ENCODE measurements around the gene CGB3.

The CGB3 gene

GRCh38 chr19:49016067-49016839, 7.9 kb downstream of the CGB3 start:
- DNase-seq, result no peak

GRCh38 chr19:49014870-49015255, 9.3 kb downstream of the CGB3 start:
- no peak for DNase-seq

GRCh38 chr19:49014123-49014869, 9.8 kb downstream of the CGB3 start:
- no peak for DNase-seq

GRCh38 chr19:49011194-49011593, 12.9 kb downstream of the CGB3 start:
- no peak for DNase-seq

- no peak for DNase-seq
Measured at GRCh38 chr19:49010453-49010852, 13.7 kb downstream of the CGB3 start.

GRCh38 chr19:49009828-49010227, 14.3 kb downstream of the CGB3 start:
- no peak for DNase-seq

- no peak for DNase-seq
Measured at GRCh38 chr19:49006905-49007304, 17.2 kb downstream of the CGB3 start.

- no peak for DNase-seq
Measured at GRCh38 chr19:49004964-49005614, 19.0 kb downstream of the CGB3 start.

- no peak for DNase-seq
Measured at GRCh38 chr19:49004133-49004532, 20.0 kb downstream of the CGB3 start.

GRCh38 chr19:48999481-49000325, 24.4 kb downstream of the CGB3 start:
- peak in 8 of 56 donors; percentile 4 to 28 (median 12) for DNase-seq

GRCh38 chr19:48997972-48998371, 26.2 kb downstream of the CGB3 start:
- no peak for DNase-seq

GRCh38 chr19:48994035-48994386, 30.1 kb downstream of the CGB3 start:
- no peak for DNase-seq

- peak; percentile 96 to 100 (median 99) for DNase-seq
Measured at GRCh38 chr19:48993175-48994034, 30.7 kb downstream of the CGB3 start, which contains the start of the genes GYS1 and RUVBL2. TSS of gene GYS1 (minus strand) at chr19:48993309. CDS start at chr19:48993112, 197 bp downstream. TSS of gene RUVBL2 (plus strand) at chr19:48993887. CDS start at chr19:48993912, 25 bp downstream.

- peak in 16 of 56 donors; percentile 6 to 74 (median 56) for DNase-seq
Measured at GRCh38 chr19:48992581-48993174, 31.5 kb downstream of the CGB3 start.

GRCh38 chr19:48991873-48992580, 32.1 kb downstream of the CGB3 start:
- peak in 21 of 56 donors; percentile 8 to 44 (median 28) for DNase-seq

- no peak for DNase-seq
Measured at GRCh38 chr19:48991011-48991609, 33.0 kb downstream of the CGB3 start.

GRCh38 chr19:48990400-48990799, 33.7 kb downstream of the CGB3 start:
- DNase-seq, result no peak

GRCh38 chr19:48989701-48990291, 34.3 kb downstream of the CGB3 start:
- peak in 15 of 56 donors; percentile 5 to 47 (median 17) for DNase-seq
